ENCODE data around the gene CTBP2.

GRCh38 chr10:125023862-125024496 is 136.4 kb downstream of the CTBP2 start:
- TF ChIP-seq, protein P1, sequence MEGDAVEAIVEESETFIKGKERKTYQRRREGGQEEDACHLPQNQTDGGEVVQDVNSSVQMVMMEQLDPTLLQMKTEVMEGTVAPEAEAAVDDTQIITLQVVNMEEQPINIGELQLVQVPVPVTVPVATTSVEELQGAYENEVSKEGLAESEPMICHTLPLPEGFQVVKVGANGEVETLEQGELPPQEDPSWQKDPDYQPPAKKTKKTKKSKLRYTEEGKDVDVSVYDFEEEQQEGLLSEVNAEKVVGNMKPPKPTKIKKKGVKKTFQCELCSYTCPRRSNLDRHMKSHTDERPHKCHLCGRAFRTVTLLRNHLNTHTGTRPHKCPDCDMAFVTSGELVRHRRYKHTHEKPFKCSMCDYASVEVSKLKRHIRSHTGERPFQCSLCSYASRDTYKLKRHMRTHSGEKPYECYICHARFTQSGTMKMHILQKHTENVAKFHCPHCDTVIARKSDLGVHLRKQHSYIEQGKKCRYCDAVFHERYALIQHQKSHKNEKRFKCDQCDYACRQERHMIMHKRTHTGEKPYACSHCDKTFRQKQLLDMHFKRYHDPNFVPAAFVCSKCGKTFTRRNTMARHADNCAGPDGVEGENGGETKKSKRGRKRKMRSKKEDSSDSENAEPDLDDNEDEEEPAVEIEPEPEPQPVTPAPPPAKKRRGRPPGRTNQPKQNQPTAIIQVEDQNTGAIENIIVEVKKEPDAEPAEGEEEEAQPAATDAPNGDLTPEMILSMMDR (IDR thresholded peaks at IDR 0.05): no peak
- TF ChIP-seq POLR2AphosphoS5 (IDR thresholded peaks at IDR 0.05; ENCODE audit: low read depth, low read length) (no peak), REST (IDR thresholded peaks at IDR 0.05; ENCODE audit: insufficient read depth in 1 of 2, low read depth in 2 of 2, low read length in 1 of 2) (no peak), SIN3A (IDR thresholded peaks at IDR 0.05; ENCODE audit: borderline replicate concordance, insufficient read depth, low read depth, low read length) (no peak), TCF7L2 (IDR thresholded peaks at IDR 0.05; ENCODE audit: low read depth, low read length) (no peak)

Data from Panc1 (cell line).